Liver (tissue), 9 donors: ENCODE measurements around the gene FZD10. TPM values are rescaled to one million over a fixed set of nuclear protein-coding genes. Genes with fewer than 3 reads are reported as not detected.

ENCODE experiments used
- DNase-seq: peaks from one replicate; pipeline ENCODE4 v3.0.0-alpha.2; 2017; ENCODE audit warnings: low spot score
- H3K27ac ChIP-seq, 2 donors: one replicate each; pipeline ENCODE4 v1.7.0; 2013; ENCODE audit warnings: inconsistent platforms in 2 of 2, low read length in 2 of 2, control low read depth in 1 of 2, low read depth in 1 of 2, mild to moderate bottlenecking in 1 of 2
- H3K27me3 ChIP-seq, 4 donors: one replicate each; pipeline versions ENCODE4 v1.6.1 to v1.7.0; 2013; ENCODE audit warnings: low read length in 3 of 4, inconsistent platforms in 1 of 4, mild to moderate bottlenecking in 1 of 4, moderate library complexity in 1 of 4; ENCODE audit not compliant: control insufficient read depth in 4 of 4, insufficient read depth in 4 of 4
- H3K36me3 ChIP-seq, 4 donors: one replicate each; pipeline versions ENCODE4 v1.6.1 to v1.7.0; 2013; ENCODE audit warnings: low read length in 3 of 4, mild to moderate bottlenecking in 3 of 4, low read depth in 1 of 4, moderate library complexity in 1 of 4; ENCODE audit not compliant: control insufficient read depth in 4 of 4, insufficient read depth in 3 of 4
- H3K4me1 ChIP-seq, 4 donors: one replicate each; pipeline versions ENCODE4 v1.6.1 to v1.7.0; 2013; ENCODE audit warnings: low read length in 3 of 4, mild to moderate bottlenecking in 3 of 4, moderate library complexity in 1 of 4; ENCODE audit not compliant: control insufficient read depth in 4 of 4, insufficient read depth in 4 of 4
- H3K4me3 ChIP-seq, 3 donors: one replicate each; pipeline versions ENCODE4 v1.6.1 to v1.7.0; 2013; ENCODE audit warnings: low read length in 3 of 3, control low read depth in 1 of 3, low read depth in 1 of 3, mild to moderate bottlenecking in 1 of 3
- H3K9ac ChIP-seq, 2 donors: one replicate each; pipeline ENCODE4 v1.7.0; 2013; ENCODE audit warnings: low read length in 2 of 2, mild to moderate bottlenecking in 2 of 2, moderate library complexity in 2 of 2, control low read depth in 1 of 2, low read depth in 1 of 2
- H3K9me3 ChIP-seq, 4 donors: one replicate each; pipeline versions ENCODE4 v1.6.1 to v1.7.0; 2013; ENCODE audit warnings: low read length in 3 of 4; ENCODE audit not compliant: control insufficient read depth in 4 of 4
- ATF3 ChIP-seq: IDR thresholded peaks from 2 replicates; pipeline ENCODE4 v1.6.1; 2016; ENCODE audit warnings: antibody characterized with exemption
- EGR1 ChIP-seq, 2 donors: IDR thresholded peaks; 2 replicates each; pipeline ENCODE4 v1.6.1; 2016 to 2018; ENCODE audit warnings: antibody characterized with exemption in 2 of 2, low read depth in 2 of 2
- FOXA1 ChIP-seq: IDR thresholded peaks from 2 replicates; pipeline ENCODE4 v1.6.1; 2016; ENCODE audit warnings: antibody characterized with exemption
- FOXA2 ChIP-seq: IDR thresholded peaks from 2 replicates; pipeline ENCODE4 v1.6.1; 2016; ENCODE audit warnings: antibody characterized with exemption
- GABPA ChIP-seq, 2 donors: IDR thresholded peaks in 1 of 2; conservative IDR thresholded peaks in 1 of 2; 2 replicates each; pipeline ENCODE4 v1.6.1; 2016; ENCODE audit warnings: antibody characterized with exemption in 2 of 2, mild to moderate bottlenecking in 1 of 2, moderate library complexity in 1 of 2
- HNF4A ChIP-seq, 2 donors: conservative IDR thresholded peaks; 2 replicates each; pipeline ENCODE4 v1.6.1; 2016; ENCODE audit warnings: antibody characterized with exemption in 2 of 2, mild to moderate bottlenecking in 2 of 2
- JUND ChIP-seq, 2 donors: IDR thresholded peaks; 2 replicates each; pipeline ENCODE4 v1.6.1; 2016; ENCODE audit warnings: antibody characterized with exemption in 2 of 2
- RAD21 ChIP-seq, 2 donors: IDR thresholded peaks; 2 replicates each; pipeline ENCODE4 v1.6.1; 2016; ENCODE audit warnings: antibody characterized with exemption in 2 of 2, mild to moderate bottlenecking in 2 of 2
- RXRA ChIP-seq, 2 donors: IDR thresholded peaks; 2 replicates each; pipeline ENCODE4 v1.6.1; 2017 to 2018; ENCODE audit warnings: antibody characterized with exemption in 2 of 2, mild to moderate bottlenecking in 1 of 2
- SP1 ChIP-seq: IDR thresholded peaks from 2 replicates; pipeline ENCODE4 v1.6.1; 2018; ENCODE audit warnings: antibody characterized with exemption, mild to moderate bottlenecking
- TAF1 ChIP-seq: conservative IDR thresholded peaks from 2 replicates; pipeline ENCODE4 v1.6.1; 2016; ENCODE audit warnings: antibody characterized with exemption, mild to moderate bottlenecking
- YY1 ChIP-seq: IDR thresholded peaks from 2 replicates; pipeline ENCODE4 v1.6.1; 2016; ENCODE audit warnings: antibody characterized with exemption, mild to moderate bottlenecking
- WGBS: extraction: QIAGEN DNeasy Blood & Tissue Kit; methylation state at CpG from one replicate; pipeline ENCODE4 v1.1.7; 2013; 5-methylcytosine and 5-hydroxymethylcytosine counted together
- polyA plus RNA-seq, 2 donors: library from polyadenylated mRNA; stranded (reverse) in 1 of 2; unstranded in 1 of 2; fragments of 200-250 nt in 1 of 2; fragments of >200 nt in 1 of 2; fragmentation: Nextera tagmentation in 1 of 2; extraction: Ambion mirVana in 1 of 2; gene quantifications; one replicate each; pipeline versions ENCODE4 v1.2.1 to v1.2.3, GENCODE V29; 2013 to 2015
- total RNA-seq, 2 donors: library from RNA; depleted of rRNA; stranded (reverse); fragments of >200 nt; gene quantifications; one replicate each; pipeline ENCODE4 v1.2.3, GENCODE V29; 2014
- TF ChIP-seq, protein P1 (sequence below): IDR thresholded peaks from 2 replicates; pipeline ENCODE4 v1.6.1; 2016; ENCODE audit warnings: antibody characterized with exemption, mild to moderate bottlenecking
- TF ChIP-seq, protein P2 (sequence below): IDR thresholded peaks from 2 replicates; pipeline ENCODE4 v1.6.1; 2016; ENCODE audit warnings: antibody characterized with exemption
- donor health status: healthy.
- donor health status: healthy.
- donor health status: healthy.
- donor health status: healthy.
- donor health status: healthy.

FZD10 gene
- total and polyA plus RNA-seq, 4 donors, result 0.02 TPM; not detected in 3

DNA sequence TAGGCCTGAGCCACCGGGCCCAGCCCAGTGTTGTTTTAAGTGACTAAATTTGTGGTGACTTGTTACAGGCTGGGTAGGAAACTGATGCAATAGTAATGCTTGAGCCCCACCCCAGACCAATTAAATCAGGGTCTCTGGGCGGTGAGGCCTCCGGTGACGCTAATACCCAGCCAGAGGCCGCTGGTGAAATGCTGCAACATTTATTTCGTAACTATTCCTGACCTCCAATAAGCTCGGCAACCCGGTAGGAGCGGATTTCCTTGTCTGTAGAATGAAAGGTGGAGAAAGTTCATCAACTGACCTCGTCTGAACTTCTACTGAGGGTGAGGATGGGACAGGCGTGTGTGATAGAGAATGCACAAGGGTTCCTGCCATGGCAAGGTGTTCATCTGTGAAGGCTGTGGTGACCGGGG is 42.3 kb downstream of the FZD10 start (continued):
- TF ChIP-seq, protein P1, sequence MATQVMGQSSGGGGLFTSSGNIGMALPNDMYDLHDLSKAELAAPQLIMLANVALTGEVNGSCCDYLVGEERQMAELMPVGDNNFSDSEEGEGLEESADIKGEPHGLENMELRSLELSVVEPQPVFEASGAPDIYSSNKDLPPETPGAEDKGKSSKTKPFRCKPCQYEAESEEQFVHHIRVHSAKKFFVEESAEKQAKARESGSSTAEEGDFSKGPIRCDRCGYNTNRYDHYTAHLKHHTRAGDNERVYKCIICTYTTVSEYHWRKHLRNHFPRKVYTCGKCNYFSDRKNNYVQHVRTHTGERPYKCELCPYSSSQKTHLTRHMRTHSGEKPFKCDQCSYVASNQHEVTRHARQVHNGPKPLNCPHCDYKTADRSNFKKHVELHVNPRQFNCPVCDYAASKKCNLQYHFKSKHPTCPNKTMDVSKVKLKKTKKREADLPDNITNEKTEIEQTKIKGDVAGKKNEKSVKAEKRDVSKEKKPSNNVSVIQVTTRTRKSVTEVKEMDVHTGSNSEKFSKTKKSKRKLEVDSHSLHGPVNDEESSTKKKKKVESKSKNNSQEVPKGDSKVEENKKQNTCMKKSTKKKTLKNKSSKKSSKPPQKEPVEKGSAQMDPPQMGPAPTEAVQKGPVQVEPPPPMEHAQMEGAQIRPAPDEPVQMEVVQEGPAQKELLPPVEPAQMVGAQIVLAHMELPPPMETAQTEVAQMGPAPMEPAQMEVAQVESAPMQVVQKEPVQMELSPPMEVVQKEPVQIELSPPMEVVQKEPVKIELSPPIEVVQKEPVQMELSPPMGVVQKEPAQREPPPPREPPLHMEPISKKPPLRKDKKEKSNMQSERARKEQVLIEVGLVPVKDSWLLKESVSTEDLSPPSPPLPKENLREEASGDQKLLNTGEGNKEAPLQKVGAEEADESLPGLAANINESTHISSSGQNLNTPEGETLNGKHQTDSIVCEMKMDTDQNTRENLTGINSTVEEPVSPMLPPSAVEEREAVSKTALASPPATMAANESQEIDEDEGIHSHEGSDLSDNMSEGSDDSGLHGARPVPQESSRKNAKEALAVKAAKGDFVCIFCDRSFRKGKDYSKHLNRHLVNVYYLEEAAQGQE, result no peak

DNA sequence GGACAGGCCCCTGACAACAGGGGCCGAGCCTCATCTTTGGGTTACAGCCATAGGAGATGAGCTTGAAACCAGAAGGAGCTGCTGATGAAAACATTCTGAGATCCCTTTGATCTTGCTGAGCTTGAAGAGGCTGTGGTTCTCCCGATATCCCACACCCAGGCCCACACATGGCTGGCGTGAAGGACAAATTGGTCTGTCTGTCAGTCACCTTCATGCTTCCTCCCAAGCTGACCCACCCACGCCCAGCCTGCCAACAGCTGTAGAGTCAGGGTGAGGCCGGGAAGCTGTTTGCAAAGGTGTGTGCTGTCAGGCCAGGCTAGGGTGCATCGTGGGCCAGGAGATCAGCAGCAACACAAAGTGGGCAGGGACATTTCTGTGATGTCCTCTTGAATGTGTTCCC is 43.2 kb downstream of the FZD10 start:
- Histone ChIP-seq H3K9me3 (peaks cover 0 to 9% (median 6%) of the 10 kb centered on the region in 4 donors), H3K4me1 (no peaks in the 10 kb centered on the region), H3K9ac (no peak overlapping the region), H3K4me3 (no peak overlapping the region), H3K27me3 (no peaks in the 10 kb centered on the region), H3K36me3 (no peaks in the 10 kb centered on the region), H3K27ac (no peak overlapping the region)
- DNase-seq, result no peak
- TF ChIP-seq GABPA (IDR thresholded peaks at IDR 0.05 in 1 of 2, conservative IDR thresholded peaks at IDR 0.05 in 1 of 2) (no peak), SP1 (no peak)
- 72% methylated on average over 6 of the region's 6 CpGs for WGBS

- Histone ChIP-seq H3K4me3 (no peak overlapping the region), H3K4me1 (no peaks in the 10 kb centered on the region), H3K36me3 (no peaks in the 10 kb centered on the region), H3K27me3 (peaks cover 0 to 10% (median 1%) of the 10 kb centered on the region in 4 donors), H3K27ac (no peak overlapping the region), H3K9ac (no peak overlapping the region), H3K9me3 (peaks cover 3 to 9% (median 4%) of the 10 kb centered on the region in 4 donors)
- DNase-seq, result no peak
- TF ChIP-seq FOXA2 (no peak), SP1 (no peak), YY1 (no peak), HNF4A (conservative IDR thresholded peaks at IDR 0.05) (no peak), RAD21 (IDR thresholded peaks at IDR 0.05) (no peak), RXRA (IDR thresholded peaks at IDR 0.05) (no peak), JUND (IDR thresholded peaks at IDR 0.05) (no peak), FOXA1 (no peak), ATF3 (no peak), TAF1 (no peak), EGR1 (IDR thresholded peaks at IDR 0.05; ENCODE audit: low read depth in 2 of 2) (no peak)
- TF ChIP-seq, protein P2, sequence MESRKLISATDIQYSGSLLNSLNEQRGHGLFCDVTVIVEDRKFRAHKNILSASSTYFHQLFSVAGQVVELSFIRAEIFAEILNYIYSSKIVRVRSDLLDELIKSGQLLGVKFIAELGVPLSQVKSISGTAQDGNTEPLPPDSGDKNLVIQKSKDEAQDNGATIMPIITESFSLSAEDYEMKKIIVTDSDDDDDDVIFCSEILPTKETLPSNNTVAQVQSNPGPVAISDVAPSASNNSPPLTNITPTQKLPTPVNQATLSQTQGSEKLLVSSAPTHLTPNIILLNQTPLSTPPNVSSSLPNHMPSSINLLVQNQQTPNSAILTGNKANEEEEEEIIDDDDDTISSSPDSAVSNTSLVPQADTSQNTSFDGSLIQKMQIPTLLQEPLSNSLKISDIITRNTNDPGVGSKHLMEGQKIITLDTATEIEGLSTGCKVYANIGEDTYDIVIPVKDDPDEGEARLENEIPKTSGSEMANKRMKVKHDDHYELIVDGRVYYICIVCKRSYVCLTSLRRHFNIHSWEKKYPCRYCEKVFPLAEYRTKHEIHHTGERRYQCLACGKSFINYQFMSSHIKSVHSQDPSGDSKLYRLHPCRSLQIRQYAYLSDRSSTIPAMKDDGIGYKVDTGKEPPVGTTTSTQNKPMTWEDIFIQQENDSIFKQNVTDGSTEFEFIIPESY, result no peak
- TF ChIP-seq, protein P1, result no peak
- WGBS, result 57% methylated on average over 9 of the region's 9 CpGs
Measured at GRCh38 chr12:130212384-130212989, 50.2 kb downstream of the FZD10 start.
